GM21529 (cell line): ENCODE measurements around the gene INSYN2A.

Experiments
- ATAC-seq: cut with Tn5 transposase; IDR thresholded peaks from one replicate; pipeline ENCODE4 v1.9.1; 2021; ENCODE audit not compliant: unreplicated experiment

Gene INSYN2A

DNA sequence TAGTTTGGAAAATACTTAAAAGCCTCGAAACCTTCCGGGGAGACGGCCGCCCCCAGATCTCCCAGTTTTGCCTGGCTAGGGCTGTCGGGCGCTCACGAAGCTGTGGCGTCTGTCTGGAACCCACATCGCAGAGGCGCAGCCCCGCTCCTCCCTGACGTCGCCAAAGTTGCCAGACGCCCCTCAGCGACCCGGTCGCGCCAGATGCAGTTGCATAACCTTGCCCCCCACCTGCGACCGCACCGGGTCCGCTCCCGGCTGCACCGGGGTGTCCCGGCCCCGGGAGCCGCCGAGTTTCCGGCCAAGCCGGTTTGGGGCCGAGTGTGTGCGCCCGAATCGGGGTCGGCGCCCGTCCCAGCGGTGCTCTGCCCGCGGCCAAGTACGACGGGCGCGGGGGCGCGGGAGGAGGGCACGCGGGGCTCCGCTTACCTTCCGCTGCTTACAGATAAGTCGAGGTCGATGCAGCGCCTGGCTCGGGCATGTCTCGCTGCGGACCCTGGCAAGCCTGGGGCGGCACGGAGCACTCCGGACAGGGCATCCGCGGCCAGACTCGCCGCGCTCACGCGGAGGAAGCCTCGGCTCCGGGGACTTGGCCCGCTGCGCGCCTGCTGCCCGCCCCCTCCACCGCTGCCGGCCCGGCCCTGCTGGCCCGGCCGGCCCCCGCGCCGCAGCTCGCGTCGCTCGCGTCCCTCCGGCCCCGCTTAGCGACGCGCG, 665 bp downstream of the INSYN2A start:
- ATAC-seq, result no peak

DNA sequence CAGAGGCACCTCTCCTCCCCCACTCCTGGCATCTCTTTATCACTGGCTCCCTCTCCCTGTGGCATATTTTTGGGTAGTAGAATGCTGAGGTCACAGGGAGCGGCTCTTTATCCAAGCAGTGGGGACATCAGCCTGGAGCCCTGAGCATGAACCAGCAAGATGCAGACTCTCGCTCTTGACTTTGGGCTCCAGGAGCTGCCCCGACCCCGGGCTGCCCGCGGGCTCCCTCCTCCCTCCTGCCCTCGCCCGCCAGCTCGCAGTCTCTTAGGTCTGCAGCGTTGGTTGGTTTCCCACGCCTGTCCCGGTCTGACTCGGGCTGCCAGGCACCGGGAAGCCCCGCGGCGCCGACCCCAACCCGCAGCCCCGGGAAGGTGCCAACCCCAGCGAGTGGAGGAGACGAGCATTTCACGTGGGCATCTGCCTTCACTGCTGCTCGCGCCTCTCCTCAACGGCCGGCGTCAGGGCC, 1.3 kb downstream of the INSYN2A start:
- no peak for ATAC-seq

DNA sequence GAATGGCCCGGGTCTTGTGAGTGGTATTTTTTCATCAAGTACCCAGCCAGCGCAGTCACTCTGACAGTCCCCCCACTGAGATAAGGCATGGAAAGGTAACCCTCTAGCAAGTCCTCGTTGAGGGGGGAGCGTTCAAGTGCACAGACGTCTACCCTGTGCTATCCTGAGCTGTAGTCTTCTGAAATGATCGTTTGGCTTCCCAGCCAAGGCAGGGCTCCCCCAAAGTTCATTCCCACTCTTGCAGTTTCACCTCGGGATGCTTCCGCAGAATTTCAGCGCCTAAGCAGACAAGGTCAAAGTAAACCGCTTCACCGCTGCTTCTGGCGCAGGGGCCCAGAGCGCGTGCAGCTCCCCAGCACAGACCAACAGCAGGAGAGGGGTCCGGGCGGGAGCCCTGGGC, 1.8 kb downstream of the INSYN2A start:
- ATAC-seq, result no peak

DNA sequence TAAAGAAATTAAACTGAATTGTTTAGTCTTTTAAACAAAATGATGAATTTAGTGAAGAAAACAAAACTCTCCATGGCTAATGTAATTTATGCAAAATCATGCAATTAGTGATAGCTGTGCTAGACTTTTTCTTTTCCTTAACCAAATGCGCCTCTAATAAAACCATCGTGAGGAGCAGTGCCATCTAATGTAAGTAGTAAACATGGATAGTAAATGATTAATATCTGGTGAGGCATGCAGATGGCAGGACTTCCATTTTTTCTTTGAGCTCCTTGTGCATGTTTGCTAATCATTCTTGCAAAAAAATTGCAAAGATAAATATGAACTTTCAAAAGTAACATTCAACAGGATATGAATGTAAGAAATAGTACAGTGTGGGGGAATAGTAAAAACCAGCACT, 2.3 kb downstream of the INSYN2A start:
- no peak for ATAC-seq

DNA sequence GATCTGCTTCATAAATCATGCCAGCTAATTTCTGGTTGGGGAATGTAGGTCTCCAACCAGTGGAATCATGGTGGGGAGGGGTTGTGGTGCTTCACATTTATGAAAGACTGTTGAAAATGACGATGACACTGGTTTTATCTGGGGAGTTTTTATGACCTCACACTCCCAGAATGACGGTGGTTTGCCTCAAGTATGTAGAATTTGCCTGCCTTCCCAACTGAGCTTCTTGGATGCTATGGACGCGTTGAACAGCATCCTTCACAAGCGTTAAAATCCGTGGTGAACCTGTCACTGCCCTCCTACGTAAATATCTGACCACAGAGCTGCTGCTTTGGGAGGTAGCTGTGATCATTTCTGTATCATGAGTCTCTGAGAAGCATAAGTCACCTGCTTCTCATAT, 3.3 kb downstream of the INSYN2A start:
- no peak for ATAC-seq

DNA sequence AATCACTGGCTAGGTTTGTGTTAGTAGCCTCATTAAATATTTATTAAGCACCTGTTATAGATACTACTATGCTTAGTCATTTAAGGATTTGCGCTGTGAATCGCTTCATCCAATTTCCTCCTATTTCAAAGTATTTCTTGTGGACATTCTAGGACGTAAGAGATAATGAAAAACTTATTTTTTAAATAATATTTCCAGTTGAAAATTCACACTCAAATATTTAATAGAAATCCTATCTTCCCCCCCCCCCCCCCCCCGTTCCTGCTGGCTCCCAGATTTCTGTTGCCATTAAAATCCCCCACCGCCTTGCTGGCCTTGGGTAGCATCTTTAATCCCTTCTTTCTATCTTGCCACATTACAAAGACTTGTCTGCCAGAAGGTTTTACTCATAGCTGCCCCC, 6.0 kb downstream of the INSYN2A start:
- no peak for ATAC-seq

DNA sequence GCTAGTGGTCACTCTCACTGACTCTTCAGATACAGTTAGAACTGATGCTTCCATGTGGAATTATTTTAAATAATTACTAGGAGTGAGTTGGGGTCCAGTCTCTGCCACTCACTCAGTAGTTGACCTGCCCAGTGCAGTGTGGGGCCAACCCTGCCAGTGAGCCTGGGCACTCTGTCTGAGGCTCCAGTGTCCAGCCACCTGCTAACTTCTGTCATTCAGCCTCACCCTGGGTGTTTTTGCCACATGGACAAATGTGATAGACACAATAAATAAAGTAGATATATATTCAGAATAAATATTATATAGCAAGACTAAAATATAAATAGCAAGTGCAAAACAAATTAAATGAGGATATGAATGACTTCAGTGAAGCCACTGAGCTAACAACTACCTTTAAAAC, 7.2 kb downstream of the INSYN2A start:
- ATAC-seq, result no peak

DNA sequence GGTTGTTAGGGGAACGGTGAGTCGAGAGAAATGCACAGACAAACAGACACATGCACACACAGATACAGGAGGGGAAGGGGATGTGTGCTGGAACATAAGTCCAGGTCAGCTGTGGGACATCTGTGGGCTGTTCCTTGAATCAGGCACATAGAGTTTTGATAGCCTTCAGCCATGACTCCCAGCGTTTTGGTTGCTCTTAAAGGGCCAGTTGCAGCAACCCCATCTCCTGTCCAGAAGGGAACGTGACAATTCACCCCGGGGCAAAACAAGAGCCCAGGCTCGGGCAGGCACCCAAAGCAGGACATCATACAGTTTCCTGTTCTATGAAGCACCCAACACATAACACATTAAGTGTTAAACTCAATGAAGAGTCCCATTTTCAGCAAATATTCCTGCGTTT, 9.6 kb downstream of the INSYN2A start:
- ATAC-seq, result no peak

DNA sequence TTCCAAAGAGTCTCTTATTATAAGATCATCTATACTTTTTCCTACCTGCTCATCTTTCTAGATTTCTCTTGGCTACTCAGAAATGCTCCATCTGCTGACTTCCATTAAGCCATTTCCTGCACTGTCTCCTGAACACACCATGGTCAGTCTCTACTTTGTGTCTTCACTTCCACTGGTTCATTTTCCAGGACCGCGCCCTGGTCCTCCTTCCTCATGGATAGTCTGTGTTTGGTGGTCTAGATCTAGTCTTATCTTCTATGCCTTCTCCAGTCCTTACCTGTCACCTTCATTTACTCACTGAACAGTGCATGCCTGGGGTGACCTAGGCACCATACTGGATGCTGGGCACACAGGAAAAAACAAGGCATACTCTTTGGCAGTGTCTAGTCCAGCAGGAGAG, 11.8 kb downstream of the INSYN2A start:
- no peak for ATAC-seq

DNA sequence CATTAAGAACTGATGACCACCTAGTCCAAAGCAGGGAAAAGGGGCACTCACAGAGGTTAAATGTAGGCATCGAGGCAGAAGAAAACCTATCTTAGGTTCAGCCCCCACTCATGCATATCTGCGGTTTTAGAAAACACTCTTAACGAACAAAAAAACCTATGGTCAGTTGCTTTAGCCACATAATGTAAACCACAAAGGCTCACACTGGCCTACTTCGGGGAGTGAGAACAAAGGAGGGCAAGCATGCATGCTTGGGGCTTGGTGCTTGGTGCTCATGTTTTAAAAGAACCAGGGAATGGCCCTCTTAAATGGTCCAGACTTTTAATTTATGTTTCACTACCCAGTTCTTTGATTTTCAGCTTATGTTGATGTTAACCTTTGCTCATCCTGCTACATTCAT, 14.2 kb downstream of the INSYN2A start:
- ATAC-seq, result no peak

DNA sequence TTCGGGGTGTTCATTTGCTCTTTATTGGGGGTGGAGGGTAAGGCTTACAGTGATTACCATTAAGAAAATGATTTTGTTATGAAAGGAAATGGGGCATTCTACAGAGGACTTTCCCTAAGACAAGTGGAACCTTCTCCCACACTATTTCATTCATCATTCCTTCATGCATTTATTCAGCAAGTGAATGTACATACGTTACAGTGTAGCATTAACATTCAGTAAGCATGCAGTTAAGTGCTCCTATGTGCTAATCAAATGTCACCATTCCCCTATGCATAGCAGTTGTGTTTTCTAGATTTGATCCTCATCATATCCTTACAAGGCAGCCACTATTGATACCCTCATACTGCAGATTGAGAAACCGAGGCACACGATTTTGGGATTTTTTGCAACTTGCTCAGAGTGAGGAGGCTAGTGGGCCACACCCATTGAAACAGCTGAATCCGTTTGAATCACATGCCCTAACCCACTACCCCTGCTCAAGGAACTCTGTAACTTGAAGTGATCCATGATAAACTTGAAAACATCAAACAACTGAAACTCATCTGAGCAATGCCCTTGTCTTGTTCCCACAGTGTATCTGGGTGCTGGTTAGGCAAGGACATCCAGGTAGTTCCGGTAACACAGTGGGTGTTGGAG, 16.7 kb downstream of the INSYN2A start:
- ATAC-seq, result no peak

DNA sequence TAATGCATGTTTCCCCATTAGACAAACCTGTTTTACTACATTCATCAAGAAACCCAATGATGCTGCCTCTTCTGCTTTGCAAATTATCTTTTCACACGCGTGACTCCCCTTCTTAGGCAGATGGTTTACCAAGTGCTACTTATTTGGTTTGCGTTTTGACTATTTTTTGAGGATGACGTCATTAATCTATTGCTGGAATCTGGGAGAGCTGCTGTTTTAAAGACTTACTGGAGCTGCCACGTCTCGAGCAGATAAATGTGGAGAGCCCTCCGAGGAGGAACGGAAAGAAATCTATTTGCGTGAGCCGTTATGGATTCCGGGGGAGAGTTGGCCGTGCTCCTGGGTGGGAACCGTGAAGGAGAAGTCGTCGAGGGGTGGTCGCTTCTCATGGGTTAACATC, 19.7 kb downstream of the INSYN2A start:
- no peak for ATAC-seq

DNA sequence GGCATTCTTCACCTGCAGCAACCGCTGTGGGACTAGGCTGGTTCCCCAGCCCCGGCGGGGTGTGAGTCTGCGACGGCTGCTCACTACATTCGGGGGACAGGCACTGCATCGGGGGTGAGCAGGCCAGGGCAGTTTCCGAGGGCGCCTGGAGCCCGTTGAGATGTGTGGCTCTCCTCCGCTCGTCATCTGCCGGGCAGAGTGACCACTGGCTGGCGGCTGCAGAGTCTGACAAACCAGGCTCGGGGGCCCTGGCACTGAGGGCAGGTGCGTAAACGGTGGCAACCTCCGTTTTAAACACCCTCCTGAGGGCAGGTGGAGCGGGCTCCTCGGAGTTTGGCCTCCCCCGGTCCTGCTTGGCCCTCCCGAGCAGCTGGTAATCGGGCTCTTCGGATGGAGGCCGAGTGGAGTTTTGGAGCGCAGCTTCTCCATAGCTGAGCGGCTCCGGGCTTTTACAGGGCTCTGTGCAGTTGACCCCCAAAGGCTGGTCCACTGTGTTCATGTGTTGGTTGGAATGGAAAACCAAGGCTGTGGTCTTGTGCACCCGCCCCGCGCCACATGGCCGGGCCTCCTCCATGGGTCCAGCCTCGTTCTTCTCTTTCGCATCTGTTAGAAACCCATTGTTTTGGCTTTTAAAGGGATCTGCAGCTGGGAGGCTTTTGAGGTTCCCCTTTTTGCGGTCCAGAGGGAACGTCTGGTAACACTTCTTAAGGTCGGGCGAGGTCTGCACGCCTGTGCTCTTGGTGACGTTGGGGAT, 20.9 kb downstream of the INSYN2A start:
- ATAC-seq, result no peak

DNA sequence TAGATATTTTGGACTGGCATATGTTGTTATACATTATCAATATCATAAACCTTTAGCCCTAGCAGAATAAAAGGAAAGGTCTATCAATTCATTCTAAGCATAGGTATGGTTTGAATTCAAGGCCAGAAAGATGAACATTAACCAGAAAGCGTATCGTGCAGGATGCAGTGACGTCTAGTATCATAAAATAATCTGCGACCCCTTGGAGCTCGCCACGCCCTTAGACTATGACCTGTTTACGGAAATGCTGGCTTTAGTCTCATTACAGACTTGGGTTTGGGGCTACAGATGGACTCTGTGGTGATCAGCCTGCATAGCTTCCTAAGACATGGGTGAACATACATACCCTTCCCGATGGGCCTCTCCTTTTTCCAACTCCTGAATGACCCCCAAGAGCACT, 21.5 kb downstream of the INSYN2A start:
- ATAC-seq, result no peak

DNA sequence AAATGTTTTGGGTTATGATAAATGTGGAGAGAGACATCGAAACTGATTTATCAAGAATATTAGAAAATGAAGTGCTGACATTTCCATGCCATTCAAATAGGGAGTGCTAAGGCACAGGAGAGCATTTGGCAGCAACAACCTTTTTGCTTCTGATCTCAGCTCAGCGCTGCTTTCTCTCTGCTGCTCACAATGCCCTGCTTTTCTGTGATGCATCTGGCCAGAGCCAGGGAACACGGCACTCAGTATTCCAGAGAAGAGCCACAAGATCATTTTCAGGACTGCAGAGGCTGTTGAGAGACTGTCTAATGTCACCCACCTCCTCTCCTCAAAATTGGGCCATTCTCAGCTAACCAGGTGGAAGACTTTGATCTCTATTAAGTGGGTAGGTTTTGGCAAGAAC, 28.1 kb downstream of the INSYN2A start:
- no peak for ATAC-seq

DNA sequence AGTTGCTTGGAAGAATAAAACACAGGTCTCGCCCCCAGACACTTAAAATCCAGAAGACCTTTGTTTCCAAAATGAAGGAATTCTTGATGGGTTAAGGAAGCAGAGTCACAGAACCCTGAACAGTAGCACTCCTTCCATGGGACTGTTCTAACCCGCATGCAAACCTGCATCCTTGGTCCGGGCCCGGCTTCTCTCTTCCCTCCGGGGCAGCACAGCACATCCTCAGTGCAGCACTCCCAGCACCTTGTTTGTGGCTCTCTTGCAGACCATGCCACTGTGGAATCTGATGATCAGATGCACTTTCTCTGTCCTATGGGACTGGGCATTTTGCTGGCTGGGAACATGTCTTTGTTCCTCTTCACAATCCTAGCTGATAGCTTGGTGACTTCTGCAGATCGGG, 33.5 kb downstream of the INSYN2A start:
- ATAC-seq, result no peak

DNA sequence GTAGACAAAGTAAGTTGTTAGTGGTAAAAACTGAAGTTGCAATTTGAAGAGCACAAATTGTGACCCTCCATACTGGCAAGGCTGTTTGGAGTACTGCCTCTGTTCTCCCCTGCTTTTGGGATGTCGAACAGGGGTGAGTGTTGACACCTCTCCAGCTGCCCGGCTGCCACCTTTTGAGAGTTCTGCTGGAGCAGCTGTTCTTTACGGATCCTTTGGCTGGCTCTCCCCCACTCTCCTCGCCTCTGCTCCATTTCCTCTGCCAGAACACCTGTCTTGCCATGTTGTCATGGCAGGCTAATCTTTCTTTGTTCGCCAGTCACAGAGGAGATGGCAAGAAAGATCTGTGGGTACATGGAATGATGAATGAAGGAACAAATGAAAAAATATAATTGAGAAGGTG, 34.9 kb downstream of the INSYN2A start:
- ATAC-seq, result no peak

DNA sequence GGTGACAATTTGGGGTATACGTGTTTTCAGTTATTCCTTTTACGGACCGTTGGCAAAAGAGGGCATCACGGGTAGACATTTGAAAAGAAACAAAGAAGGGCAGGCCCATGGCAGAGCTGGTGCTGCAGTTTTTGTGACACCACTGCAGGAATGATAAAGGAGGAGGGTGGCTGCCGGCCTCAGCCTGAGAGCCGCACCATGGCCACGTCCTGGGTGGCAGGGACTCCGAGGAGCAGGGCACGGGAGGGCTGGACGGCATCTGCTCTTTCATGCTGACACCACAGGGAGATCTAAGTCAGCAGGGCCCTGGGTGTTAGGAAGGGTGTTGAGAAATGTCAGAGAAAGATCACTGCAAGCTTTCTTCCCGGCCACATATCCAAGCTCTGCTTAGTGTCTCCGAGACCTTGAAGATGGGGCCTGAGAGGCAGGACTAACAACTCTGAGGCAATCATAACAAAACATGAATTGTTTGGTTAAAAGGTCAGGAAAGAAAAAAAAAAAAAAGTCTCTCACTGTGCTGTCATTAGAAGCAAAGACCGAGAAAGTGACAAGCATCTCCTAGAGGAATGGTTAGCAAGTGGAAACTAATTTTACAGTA, 36.6 kb downstream of the INSYN2A start:
- ATAC-seq, result no peak

DNA sequence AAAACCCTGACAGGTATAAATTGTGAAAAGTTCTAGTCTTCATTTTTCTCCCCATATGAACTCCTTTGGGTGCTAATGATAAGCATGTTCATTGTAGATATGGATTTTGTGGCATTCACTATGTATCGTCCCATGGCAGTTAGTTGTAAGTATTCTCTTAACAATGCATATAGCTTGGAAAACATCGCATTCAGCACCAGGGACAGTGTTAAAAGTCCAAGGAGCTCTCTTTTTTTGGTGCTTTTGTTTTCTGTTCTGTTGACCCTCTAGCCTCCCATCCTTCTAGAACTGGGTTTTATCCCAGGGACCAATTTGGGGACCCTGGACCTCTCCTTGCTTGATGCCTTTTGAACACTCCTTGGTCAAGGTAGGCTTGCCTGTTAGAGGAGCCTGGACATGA, 37.7 kb downstream of the INSYN2A start:
- no peak for ATAC-seq

DNA sequence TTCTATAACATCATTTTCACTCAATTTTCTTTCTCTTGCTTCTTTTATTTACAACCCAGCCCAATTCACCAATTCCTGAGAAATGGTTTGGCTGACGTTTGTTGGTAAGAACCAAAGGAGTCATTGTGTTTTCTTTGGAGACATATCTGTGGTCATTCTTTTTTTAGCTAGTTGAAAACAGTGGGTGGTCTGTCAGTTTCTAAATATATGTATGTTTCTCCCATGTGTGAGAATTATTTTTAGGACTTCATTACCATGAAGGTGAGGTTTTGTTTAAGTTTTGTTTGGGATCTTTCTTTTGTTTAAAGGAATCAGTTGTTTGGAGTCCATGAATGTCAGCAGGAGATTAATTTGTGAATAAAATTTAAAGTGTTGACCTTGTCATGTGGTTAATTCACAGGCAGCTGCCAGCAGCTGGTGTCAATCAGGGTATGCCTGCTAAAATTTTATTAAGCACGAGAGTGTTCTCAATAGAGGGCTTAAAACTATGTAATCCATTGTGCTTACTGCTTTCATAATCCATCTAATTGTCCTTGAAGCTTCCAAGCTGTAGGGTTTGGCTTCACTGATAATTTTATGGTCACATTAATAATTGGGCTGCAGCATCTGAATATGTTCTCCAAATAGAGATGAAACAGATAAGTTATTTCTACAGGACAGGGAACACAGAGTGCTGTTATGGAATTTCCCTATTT, 38.7 kb downstream of the INSYN2A start:
- ATAC-seq, result no peak

DNA sequence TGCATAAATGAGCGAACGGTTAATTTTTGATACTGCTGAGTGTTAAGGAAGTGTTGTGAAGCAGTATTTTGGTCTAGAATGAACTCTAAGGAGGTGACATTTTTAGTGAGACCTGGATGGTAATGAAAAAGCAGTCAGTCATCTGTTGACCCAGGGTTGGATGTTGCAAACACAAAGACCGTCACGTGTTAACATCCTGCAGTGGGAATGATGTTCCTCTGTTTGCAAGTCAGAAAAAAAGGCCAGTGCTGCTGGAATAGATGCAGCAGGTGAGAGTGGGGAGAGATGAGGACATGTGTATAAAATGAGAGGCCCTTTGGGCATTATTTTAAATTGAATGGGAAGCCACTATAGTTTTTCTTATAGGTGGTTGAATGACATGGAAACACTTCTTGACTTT, 39.3 kb downstream of the INSYN2A start:
- ATAC-seq, result no peak
